ENCODE measurements around the gene CDHR2. TPM values are rescaled to one million over a fixed set of nuclear protein-coding genes. Genes with fewer than 3 reads are reported as not detected.
"Not testable (repeated sequence)": the region's sequence is repeated elsewhere in the genome, so short reads cannot be mapped to it uniquely, and the experiment has no call there.

The CDHR2 gene
- total RNA-seq, 1 donor from 2014 or later = not detected

DNA sequence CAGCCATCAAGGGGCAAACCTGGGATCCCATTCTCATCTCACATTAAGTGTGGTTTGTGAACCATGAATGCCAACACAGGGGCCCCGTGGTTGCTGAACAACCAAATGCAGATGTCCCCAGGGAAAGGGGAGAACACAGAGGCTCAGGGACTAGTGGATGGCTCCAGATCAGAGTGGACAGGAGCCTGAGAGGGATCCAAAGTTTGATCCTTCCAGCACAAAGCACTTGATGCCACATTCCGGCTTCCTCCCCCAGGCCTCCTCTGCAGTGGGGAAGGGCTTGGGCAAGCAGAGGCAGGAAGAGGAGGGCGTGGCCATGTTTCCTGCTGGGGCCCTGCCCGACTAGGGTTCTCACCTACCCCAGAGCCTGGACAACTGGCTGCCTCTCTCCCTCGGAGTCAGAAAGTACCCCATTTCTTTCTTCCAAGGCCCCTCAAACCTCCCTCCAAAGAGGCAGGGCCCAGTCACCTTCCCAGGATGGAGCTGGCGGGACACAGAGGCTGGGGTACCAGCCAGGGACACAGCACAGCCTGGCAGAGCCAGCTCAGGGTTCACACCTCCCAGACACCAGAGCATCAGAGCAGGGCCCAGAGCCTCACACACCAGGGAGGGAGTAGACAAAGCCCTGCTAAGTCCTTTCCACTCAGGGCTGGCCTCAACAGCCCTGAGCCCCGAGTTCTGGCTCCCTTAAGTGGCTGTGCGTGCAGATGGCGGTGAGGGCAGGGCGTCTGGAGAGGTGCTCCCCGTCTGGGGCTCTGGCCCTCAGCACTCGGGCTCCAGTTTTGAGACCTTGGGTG, 7.6 kb upstream of the CDHR2 start:
- DNase-seq (ENCODE audit: extremely low read depth, low read depth, low spot score) = no peak

DNA sequence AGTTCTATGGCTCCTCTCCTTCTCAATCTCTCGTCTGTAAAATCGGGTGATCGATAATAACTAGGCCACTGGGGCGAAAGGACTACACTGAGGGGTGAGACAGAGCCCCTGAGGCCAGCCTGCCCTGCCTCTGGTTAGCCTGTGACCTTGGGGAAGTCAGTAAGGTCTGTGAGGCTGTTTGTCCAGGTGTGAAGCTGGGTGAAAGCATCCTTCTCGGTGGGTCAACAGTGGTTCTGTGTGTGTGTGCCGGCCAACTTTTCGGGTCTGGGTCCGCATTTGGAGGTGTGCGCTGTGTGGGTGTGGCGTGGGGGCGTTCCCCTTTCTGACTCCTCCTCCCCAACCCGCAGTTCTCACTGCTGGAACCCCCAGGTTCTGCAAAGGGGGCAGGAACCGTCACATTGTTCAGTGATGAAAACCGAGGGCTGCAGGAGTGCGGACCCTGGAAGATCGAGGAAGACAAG, 7.0 kb upstream of the CDHR2 start:
- no peak for DNase-seq (ENCODE audit: extremely low read depth, low read depth, low spot score)

DNA sequence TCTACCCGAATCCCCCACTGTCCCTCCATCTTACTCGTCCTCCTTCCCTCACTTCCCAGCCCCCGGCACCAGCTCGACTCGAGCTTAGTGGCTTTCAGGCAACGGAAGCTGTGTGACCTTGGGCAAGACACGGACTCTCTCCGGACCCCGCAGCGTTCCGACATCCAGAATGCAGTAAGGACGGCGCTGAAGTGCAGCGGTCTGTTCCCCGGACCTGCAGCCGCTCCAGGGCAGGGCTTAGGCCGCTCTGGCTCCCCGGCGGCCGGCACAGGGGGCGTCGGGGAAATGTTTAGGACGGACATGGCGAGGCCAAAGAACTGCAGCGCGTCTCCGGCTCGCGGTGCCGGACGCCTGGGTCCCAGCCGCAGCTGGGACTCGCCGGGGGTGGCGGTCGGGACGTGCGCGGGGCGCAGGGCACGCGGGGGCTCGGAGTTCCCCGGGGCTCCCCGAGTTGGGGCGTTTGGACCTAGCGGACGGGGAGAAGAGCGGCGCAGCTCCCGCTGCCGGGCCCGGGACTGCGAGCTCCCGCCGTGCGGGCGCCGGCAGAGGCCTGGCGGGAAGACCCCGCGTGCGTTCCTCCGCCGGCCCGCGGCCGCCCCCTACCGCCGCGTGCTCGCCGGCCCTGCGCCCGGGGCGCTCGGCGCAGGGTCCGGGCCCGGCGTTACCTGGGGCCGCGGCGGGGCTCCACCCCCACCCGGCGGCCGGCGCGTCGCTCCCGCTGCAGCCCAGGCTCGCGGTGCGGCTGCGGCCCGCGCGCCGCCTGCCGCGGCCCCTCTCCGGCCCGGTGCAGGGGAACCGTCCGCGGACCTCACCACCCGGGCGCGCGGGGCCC, 6.3 kb upstream of the CDHR2 start:
- DNase-seq (ENCODE audit: extremely low read depth, low read depth, low spot score) = no peak

DNA sequence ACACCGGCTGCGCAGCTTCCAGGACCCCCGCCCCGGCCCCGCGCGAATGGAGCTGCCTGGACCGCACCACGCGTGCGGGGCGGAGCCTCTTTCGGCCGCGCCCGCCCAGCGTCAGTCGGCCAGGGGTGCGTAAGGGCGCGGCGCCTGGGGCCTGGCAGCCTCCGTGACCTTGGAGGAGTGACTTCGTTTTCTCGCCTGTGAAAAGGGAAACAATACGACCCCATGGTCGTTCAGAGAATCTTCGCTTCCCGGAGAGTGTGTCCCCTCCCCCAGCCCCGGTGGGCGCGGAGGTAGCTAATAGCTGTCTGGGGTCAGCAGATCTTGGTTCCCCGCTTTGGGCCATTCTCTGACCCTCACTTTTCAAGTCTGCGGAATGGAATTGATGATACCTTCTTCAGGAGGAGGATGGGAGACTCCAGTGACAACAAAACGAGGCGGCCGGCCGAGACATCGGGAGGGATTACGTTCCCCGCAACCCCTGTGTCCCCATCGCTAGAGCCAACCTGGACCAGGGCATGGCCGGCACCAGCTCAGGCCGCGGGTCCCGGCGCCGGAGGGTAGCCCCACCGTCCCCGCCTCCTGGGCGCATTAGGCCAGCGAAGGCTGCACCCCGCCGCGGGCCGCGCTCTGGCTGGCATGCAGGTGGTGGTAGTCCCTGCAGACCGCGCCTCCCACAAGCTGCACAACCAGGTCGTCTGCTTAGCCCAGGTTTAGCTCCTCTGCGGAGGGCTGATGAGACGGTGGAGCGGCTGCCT, 5.5 kb upstream of the CDHR2 start:
- DNase-seq (ENCODE audit: extremely low read depth, low read depth, low spot score) = no peak

DNA sequence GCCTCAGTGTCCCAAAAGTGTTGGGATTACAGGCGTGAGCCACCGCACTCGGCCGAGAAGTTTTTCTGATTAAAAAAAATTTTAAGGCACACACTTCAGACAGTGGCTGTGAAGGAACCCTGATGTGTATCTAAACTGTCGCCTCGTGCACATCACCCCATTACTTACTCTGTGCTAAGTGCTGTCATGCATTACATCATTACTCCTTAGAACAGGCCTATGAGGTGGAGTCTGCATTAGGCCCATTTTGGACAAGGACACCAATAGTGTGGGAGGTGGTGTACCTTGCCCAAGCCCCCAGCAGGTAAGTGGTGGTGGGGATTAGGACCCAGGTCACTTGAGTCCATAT, 3.8 kb upstream of the CDHR2 start:
- no peak for DNase-seq (ENCODE audit: extremely low read depth, low read depth, low spot score)

DNA sequence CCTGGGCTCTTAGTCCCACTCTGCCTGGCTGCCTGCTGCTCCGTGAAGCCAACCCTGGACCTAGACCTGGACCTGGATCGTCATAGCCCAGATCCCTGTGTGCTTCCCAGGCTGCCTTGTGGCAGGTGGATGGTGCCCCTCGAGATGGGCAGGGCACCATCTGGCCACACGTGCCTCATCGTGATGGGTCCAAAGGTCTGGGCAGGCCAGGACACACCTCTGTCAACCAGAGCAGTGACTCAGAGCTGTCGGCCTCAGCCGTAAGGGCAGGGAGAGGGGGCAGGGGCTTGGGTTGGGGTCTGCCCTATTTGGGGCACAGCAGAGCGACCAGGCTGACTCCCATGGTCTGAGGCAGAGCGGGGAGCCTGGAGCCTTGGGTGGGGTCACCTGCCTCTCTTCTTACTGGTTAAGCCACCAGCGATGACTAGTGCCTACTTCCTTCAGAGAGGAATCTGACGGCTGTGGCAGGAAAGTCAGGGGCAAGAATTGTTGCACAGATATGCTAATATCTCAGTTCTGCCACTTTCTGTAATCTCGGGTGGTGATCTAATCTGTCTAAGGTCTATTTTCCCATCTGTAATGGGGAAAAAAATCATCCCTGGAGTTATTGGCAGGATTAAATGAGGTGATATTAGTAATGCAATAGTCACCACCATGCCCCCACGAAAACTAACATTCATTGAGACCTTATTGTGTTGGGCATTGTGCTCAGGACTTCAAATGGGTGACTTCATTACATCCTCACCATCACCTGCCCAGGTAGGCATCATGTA, 3.2 kb upstream of the CDHR2 start:
- DNase-seq (ENCODE audit: extremely low read depth, low read depth, low spot score) = no peak

DNA sequence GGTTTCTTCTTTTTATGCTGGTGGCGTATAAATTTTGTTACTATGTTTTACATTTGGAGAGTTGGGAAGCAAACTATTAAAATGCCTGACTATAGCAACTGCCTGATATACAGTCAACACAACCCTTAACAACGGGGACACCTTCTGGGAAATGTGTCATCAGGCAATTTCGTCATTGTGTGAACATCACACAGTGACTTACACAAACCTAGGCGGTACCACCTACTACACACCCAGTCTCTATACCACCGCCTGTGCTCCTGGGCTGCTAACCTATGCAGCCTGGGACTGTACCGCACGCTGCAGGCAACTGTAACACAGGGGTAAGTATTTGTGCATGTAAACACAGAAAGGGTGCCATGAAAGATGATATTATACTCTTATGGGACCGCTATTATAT, 1.3 kb upstream of the CDHR2 start:
- no peak for DNase-seq (ENCODE audit: extremely low read depth, low read depth, low spot score)

DNA sequence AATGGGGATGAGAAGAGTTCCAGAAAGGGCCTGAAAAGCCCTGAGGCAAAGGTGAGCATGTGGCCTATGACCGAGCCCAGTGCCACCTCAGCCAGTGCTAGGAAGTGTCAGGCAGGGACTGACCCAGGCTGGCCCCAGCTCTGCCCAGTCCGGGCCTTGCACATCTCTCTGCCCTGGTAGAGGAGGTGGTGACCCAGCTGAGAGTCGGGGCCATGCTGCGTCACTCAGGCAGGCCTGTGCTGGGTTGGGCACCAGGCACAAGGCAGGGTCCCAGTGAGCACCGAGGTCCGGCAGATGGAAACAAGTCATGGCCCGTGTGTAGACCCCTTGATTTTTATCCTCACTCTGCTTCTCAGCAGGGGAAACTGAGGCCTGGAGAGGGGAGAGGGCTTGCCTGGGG, 729 bp downstream of the CDHR2 start:
- no peak for DNase-seq (ENCODE audit: extremely low read depth, low read depth, low spot score)

DNA sequence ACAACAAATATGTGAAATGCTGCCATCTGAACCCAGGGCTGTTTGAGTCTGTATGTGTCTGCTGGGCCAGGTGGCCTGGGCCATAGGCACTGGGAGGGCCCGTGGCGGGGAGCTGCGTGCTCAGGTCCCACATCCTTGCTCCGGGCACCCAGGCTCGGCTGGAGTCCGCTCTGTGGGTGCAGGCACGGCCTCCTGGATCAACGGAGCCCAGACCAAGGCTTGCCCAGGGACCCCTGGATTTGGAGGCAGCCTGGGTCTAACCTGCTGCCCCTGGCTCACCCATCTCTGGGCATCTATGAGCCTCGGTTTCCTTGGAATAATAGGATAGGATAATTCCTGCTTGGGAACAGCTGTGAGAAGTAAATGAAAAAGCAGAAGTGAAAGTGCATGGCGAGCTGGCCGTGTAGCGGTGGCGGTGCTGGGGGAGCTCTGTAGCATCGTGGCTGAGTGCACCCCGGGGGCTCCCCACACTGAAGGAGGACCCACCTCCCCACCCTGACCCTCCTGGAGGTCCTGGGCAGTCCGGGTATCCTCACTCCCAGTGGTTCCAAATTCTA, 1.2 kb downstream of the CDHR2 start:
- DNase-seq (ENCODE audit: extremely low read depth, low read depth, low spot score) = no peak

DNA sequence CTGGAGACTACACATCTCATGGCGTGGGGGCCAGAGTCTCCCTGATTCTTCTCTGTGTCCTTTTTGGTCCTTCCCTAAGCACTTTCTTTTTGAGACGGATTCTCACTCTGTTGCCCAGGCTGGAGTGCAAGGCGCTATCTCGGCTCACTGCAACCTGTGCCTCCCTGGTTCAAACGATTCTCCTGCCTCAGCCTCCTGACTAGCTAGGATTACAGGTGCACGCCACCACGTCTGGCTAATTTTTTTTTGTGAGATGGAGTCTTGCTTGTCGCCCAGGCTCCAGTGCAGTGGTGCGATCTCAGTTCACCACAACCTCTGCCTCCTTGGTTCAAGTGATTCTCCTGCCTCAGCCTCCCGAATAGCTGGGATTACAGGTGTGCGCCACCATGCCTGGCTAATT, 1.8 kb downstream of the CDHR2 start:
- DNase-seq (ENCODE audit: extremely low read depth, low read depth, low spot score) = not testable (repeated sequence)

DNA sequence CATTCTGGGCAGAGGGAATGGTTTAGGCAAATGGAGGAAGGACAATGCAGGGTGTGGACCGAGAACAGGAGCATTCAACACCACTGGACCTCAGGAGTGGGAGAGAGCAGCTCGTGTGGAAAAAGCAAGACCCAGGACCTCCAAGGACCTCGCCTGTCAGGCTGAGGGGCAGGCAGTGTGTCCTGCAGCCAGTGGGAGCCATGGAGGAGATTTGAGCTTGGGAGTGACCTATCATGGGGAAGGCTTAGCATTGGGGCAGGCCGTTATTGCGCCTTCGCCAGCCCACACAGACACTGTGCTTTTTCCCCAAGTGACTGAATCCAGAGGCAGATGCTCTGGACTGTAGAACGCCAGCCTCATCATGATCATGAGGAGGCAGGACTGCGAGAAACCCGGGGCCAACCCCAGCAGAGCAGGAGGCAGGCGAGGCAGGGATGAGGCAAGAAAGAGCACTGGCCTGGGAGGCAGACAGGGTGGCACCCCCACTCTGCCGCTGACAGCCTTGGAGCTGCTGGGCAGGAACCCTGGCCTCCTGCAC, 3.3 kb downstream of the CDHR2 start:
- no peak for DNase-seq (ENCODE audit: extremely low read depth, low read depth, low spot score)

DNA sequence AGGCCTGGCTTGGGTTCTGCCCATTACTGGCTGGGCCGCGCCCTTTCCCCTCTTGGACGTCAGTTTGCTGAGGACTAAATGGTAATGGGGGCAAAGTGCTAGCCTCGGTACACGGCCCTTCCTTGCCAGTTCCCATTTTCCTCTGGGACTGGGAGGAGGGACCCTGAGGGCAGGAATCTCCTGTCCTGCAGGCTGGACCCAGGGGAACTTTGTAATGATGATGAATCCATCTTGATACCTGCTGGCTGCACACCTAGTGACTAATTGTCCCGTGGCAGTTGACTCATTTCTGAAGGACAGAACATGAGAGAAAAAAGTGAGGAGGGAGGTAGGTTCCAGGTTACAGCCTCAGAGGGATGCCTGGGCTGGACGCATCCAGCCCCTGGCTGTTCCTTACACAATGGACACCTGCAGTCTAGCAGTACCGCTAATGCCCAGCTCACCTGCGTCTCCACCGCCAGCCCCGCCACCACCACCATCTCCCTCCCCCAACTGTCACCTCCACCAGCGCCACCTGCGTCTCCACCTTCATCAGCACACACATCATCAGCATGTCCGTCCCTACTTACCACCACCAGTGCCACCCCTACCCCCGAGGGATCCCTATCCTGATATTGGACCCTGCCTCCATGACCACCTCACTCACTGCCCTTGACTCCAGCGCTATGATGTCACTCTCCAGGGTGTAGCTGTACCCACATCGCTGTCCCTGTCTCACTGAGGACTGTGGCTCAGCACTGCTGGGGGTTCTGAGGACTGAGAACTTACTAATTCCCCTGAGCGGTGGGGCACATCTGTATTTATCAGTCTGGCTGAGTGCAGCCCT, 4.3 kb downstream of the CDHR2 start:
- no peak for DNase-seq (ENCODE audit: extremely low read depth, low read depth, low spot score)

DNA sequence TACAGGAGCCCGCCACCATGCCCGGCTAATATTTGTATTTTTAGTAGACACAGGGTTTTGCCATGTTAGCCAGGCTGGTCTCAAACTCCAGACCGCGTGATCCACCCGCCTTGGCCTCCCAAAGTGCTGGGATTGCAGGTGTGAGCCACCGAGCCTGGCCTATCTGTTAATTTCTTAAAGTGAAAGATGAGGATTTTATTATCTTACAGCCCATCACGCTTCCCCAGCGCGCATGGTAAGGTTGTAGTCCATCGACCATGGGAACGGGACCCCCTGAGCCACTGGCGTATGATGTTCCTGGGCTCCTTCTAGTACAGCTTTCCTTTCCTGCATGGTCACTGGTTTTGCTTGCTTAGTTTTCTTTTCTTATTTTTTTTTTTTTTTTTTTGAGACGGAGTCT, 8.7 kb downstream of the CDHR2 start:
- DNase-seq (ENCODE audit: extremely low read depth, low read depth, low spot score) = no peak

DNA sequence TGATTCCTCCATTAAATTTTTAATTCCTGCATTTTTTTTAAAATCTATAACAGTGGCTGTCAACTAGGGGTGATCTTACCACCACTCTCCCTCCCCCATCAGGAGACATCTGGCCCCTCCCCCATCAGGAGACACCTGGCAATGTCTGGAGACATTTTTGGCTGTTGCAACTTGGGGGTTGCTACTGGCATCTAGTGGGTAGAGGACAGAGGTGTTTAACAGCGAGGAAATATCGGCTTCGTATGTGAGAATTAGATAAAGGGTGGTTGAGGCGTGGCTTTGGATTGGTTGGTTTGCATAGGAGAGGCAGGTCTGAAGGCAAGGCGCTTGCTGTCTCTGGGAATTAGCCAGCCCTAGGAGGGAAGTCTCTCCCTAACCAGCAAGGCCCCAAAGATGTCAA, 10.5 kb downstream of the CDHR2 start:
- no peak for DNase-seq (ENCODE audit: extremely low read depth, low read depth, low spot score)

DNA sequence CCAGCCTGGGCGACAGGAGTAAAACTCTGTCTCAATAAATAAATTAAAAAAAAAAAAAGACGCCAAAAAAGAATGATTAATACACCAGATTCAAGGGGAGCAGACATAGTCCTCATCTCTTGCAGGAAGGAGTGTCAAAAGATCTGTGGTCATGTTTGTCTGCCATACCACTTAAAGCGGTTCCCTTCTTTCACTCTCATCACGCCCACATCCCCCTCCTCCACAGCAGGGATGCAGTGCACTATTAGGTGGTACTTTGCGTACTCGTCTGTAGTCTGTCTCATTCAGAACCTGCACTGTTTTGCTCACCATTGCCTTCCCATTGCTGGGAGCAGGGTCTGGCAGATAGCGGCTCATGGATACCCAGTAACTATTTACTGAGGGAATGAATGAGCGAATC, 11.2 kb downstream of the CDHR2 start:
- no peak for DNase-seq (ENCODE audit: extremely low read depth, low read depth, low spot score)

DNA sequence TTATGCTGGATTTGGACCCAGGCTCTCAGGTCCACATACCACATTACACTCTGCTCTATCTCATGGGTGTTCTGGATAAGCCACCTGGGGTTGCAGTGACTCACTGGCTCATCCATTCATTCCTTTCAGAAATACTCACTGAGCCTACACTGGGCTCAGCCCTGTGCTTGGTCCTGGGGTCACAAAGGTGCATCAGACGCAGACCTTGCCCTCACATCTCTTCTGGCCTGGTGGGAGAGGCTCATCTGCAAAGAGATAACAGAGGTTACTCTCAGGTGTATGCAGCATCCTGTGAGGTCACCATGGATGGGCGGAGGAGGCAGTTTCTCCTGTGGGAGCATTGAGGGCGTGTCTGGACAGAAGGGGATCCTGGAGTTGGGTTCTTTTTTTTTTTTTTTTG, 12.1 kb downstream of the CDHR2 start:
- DNase-seq (ENCODE audit: extremely low read depth, low read depth, low spot score) = no peak

DNA sequence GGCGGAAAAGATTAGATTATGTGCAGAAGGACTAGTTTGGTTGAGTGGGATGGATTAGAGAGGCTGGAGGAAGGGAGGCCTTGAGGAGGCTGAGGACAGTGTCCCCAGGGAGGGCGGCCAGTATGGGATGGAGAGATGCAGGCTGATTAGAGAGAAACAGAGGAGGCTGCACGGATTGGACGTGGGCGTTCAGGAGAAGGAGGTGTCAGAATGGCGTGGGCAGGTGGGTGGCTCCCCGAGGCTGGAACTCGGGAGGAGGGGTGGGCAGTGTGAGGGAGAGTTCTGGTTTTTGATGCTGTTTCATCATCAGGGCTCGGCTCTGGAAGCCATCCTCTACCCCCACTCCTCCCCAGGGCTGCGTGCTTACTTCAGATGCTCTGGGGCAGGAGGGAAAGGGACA, 13.0 kb downstream of the CDHR2 start:
- no peak for DNase-seq (ENCODE audit: extremely low read depth, low read depth, low spot score)

DNA sequence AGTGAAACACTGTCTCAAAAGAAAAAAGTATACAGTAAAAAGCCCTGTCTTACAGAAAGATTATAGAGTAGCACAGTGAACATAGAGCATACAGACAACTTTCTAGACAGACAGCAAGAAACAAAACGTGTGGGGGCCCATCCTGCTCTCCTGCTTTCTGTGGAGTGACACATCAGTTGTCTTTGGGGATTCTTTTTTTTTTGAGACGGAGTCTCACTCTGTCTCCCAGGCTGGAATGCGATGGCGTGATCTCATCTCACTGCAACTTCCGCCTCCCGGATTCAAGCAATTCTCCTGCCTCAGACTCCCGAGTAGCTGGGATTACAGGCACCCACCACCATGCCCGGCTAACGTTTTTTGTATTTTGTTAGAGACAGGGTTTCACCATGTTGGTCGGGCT, 14.9 kb downstream of the CDHR2 start:
- no peak for DNase-seq (ENCODE audit: extremely low read depth, low read depth, low spot score)

DNA sequence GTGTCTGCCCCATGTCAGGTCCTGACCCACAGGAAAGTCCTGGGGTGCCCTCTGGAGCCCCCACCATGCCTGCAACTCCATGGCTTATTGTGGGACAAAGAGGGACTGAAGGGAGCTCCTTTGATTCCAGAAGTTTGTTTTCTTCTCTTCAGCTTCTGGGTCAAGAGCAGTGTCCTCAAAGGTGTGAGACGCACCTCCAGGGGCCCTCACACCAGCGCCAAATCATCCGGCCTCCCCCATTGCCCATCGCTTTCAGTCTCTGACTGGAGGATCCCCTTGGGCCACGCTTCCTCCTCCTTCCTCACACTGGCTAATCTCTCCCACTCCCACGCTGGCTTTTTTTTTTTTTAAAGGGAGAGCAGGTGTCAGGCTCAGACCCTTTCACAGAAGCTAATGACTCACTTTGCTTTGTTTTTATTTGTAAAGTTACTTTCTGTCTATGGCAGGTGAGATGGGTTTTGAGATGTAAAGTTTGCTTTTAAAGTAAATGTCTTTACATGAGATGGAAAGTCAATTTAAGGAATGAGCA, 16.7 kb downstream of the CDHR2 start:
- no peak for DNase-seq (ENCODE audit: extremely low read depth, low read depth, low spot score)

Measured in glomerular endothelial cell (primary cell).